ENCODE data around the gene DCLK3. TPM values are rescaled to one million over a fixed set of nuclear protein-coding genes. Genes with fewer than 3 reads are reported as not detected.

Gene DCLK3
- total and polyA plus RNA-seq, 10 of the 15 experiments (the other 5 are each of a cell fraction or from before 2014, with no cell fraction given): not detected

GRCh38 chr3:36733162-36733696 lies 31.1 kb downstream of the DCLK3 start:
- Histone ChIP-seq H3K36me3 (ENCODE audit: control insufficient read depth in 2 of 2, insufficient read depth in 2 of 2, low read length in 1 of 2) (no peaks in the 10 kb centered on the region), H3K4me2 (ENCODE audit: control insufficient read depth, insufficient read depth) (no peak overlapping the region), H2AFZ (ENCODE audit: control insufficient read depth, low read depth, low read length) (no peak overlapping the region), H3K27ac (ENCODE audit: control insufficient read depth, insufficient read depth) (no peak overlapping the region), H3K27me3 (replicated peaks in 1 of 2; ENCODE audit: control insufficient read depth in 2 of 2, insufficient read depth in 2 of 2, low read length in 1 of 2) (peaks cover 0 to 2% of the 10 kb centered on the region in 2 experiments; a peak in 1 of 4 replicates), H4K20me1 (ENCODE audit: control insufficient read depth, insufficient read depth) (no peaks in the 10 kb centered on the region), H3K79me2 (ENCODE audit: control insufficient read depth, insufficient read depth, low read length) (no peaks in the 10 kb centered on the region), H3K4me1 (ENCODE audit: control insufficient read depth, insufficient read depth, low read length) (no peaks in the 10 kb centered on the region), H3K4me3 (no peak overlapping the region), H3K9ac (ENCODE audit: control insufficient read depth, insufficient read depth, low read length) (no peak overlapping the region), H3K9me3 (replicated peaks; ENCODE audit: control insufficient read depth, insufficient read depth, low read length) (no peaks in the 10 kb centered on the region)
- SMC1A ChIA-PET (ENCODE audit: uncharacterized antibody, unreplicated experiment): interaction anchor here (1.0 to 3.6 kb wide), 4 partner anchors 135 to 225 kb away, joined by 3 to 25 read pairs (median 8); no protein-coding TSS in a partner anchor
- intact Hi-C loops (cut with micrococcal nuclease; ENCODE audit: unreplicated experiment) (no loop called here), in situ Hi-C loops (cut with MboI) (loop anchor here (10.0 to 25.0 kb wide), 2 partner anchors 132 to 1054 kb away; no protein-coding TSS in a partner anchor)
- TF ChIP-seq LARP7 (IDR thresholded peaks at IDR 0.05) (no peak), IKZF2 (IDR thresholded peaks at IDR 0.05) (no peak)
- TF ChIP-seq, protein P1, sequence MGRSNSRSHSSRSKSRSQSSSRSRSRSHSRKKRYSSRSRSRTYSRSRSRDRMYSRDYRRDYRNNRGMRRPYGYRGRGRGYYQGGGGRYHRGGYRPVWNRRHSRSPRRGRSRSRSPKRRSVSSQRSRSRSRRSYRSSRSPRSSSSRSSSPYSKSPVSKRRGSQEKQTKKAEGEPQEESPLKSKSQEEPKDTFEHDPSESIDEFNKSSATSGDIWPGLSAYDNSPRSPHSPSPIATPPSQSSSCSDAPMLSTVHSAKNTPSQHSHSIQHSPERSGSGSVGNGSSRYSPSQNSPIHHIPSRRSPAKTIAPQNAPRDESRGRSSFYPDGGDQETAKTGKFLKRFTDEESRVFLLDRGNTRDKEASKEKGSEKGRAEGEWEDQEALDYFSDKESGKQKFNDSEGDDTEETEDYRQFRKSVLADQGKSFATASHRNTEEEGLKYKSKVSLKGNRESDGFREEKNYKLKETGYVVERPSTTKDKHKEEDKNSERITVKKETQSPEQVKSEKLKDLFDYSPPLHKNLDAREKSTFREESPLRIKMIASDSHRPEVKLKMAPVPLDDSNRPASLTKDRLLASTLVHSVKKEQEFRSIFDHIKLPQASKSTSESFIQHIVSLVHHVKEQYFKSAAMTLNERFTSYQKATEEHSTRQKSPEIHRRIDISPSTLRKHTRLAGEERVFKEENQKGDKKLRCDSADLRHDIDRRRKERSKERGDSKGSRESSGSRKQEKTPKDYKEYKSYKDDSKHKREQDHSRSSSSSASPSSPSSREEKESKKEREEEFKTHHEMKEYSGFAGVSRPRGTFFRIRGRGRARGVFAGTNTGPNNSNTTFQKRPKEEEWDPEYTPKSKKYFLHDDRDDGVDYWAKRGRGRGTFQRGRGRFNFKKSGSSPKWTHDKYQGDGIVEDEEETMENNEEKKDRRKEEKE (IDR thresholded peaks at IDR 0.05): no peak
- WGBS (ENCODE audit: insufficient coverage, insufficient replicate concordance, low lambda C conversion rate, missing lambda C conversion rate): 0% methylated on average over 1 of the region's 1 CpG
- POLR2A ChIA-PET: interaction anchor here (1.1 kb wide), 1 partner anchor 9 kb away, joined by 3 read pairs; no protein-coding TSS in a partner anchor
- RAD21 ChIA-PET (ENCODE audit: unreplicated experiment): interaction anchor here (1.6 kb wide), 1 partner anchor 135 kb away, joined by 4 read pairs; no protein-coding TSS in a partner anchor
- no TSS peak for BruUV-seq (replicated peaks)
- FAIRE-seq (no peak), DNase-seq (ENCODE audit: low read depth, low spot score) (no peak), ATAC-seq (no peak)
- CTCF ChIA-PET: interaction anchor here (0.7 to 8.9 kb wide), 6 partner anchors 9 to 225 kb away, joined by 3 to 68 read pairs (median 4); no protein-coding TSS in a partner anchor
